ENCODE data around the gene CARMIL1.

DNA sequence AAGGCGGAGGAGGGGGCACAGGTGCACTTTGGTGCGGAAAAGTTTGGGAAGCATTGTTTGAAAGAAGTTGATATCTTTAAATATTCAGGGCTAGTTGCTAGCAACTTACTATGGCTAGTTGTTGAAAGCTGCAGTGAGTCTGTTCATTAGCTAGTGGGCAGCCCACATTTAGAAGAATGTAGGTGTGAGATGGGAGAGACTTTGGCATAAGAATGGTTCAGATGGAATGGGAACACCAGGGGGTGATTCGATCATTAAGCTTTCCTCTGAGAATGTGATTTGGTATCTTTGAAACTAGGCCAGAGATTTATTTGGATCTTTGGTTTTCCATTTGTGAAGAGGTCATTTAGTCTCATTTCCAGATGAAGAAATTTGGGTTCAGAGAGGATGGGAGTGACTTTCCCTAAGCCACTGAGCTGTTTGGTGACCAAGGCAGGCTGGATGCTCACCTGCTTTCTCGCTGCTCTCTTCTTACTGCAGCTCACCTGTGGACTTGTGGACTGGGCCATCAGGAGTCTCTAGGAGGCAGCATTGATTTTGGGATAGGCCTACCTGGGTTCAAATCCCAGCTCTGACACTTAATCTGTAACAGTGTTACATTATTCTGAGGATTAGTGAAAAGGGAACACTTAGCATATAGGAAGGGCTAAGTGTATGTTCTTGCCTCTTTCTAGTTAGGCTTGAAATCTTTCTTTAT, 62.9 kb downstream of the CARMIL1 start:
- TF ChIP-seq, protein P1, sequence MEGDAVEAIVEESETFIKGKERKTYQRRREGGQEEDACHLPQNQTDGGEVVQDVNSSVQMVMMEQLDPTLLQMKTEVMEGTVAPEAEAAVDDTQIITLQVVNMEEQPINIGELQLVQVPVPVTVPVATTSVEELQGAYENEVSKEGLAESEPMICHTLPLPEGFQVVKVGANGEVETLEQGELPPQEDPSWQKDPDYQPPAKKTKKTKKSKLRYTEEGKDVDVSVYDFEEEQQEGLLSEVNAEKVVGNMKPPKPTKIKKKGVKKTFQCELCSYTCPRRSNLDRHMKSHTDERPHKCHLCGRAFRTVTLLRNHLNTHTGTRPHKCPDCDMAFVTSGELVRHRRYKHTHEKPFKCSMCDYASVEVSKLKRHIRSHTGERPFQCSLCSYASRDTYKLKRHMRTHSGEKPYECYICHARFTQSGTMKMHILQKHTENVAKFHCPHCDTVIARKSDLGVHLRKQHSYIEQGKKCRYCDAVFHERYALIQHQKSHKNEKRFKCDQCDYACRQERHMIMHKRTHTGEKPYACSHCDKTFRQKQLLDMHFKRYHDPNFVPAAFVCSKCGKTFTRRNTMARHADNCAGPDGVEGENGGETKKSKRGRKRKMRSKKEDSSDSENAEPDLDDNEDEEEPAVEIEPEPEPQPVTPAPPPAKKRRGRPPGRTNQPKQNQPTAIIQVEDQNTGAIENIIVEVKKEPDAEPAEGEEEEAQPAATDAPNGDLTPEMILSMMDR (IDR thresholded peaks at IDR 0.05) = no peak
- TF ChIP-seq POLR2AphosphoS5 (IDR thresholded peaks at IDR 0.05; ENCODE audit: insufficient read depth in 1 of 2, low read depth in 1 of 2) = no peak
- no peak for TF ChIP-seq POLR2A (IDR thresholded peaks at IDR 0.05)
